Endodermal cell (in vitro differentiated cells): Measurements from ENCODE around the gene SLC39A9. TPM values are rescaled to one million over a fixed set of nuclear protein-coding genes. Genes with fewer than 3 reads are reported as not detected.

ENCODE experiments used
- DNase-seq: peaks from one replicate; pipeline ENCODE4 v3.0.0-alpha.2; 2017
- H3K27ac ChIP-seq: 2 replicates; pipeline ENCODE4 v1.5.1; 2013; ENCODE audit warnings: mild to moderate bottlenecking, low read depth, low read length, moderate library complexity
- H3K27me3 ChIP-seq: 2 replicates; pipeline ENCODE4 v1.6.1; 2013; ENCODE audit warnings: mild to moderate bottlenecking, low read length, moderate library complexity; ENCODE audit not compliant: insufficient read depth, control insufficient read depth, poor library complexity, severe bottlenecking
- H3K36me3 ChIP-seq: 2 replicates; pipeline ENCODE4 v1.7.0; 2013; ENCODE audit warnings: mild to moderate bottlenecking, low read length, moderate library complexity; ENCODE audit not compliant: control insufficient read depth, insufficient read depth
- H3K4me1 ChIP-seq: one replicate; pipeline ENCODE4 v1.7.0; 2013; ENCODE audit warnings: low read length; ENCODE audit not compliant: control insufficient read depth, insufficient read depth
- H3K4me3 ChIP-seq: 2 replicates; pipeline ENCODE4 v1.5.1; 2013; ENCODE audit warnings: mild to moderate bottlenecking, low read length, moderate library complexity
- H3K9ac ChIP-seq: 2 replicates; pipeline ENCODE4 v1.6.1; 2013; ENCODE audit warnings: mild to moderate bottlenecking, low read length, moderate library complexity; ENCODE audit not compliant: poor library complexity, severe bottlenecking; ENCODE audit errors: extremely low read depth
- H3K9me3 ChIP-seq: 2 replicates; pipeline ENCODE4 v1.6.1; 2013; ENCODE audit warnings: mild to moderate bottlenecking, low read length, moderate library complexity; ENCODE audit not compliant: control insufficient read depth
- H3K27ac Mint-ChIP-seq: 2 replicates; pipeline ENCODE4 v1.8.0; 2020; ENCODE audit warnings: mixed read lengths
- H3K27me3 Mint-ChIP-seq: 2 replicates; pipeline ENCODE4 v1.8.0; 2021; ENCODE audit warnings: mild to moderate bottlenecking, mixed read lengths; ENCODE audit not compliant: insufficient read depth
- H3K36me3 Mint-ChIP-seq: 2 replicates; pipeline ENCODE4 v1.8.0; 2020; ENCODE audit warnings: low read depth, mixed read lengths
- H3K4me1 Mint-ChIP-seq: 2 replicates; pipeline ENCODE4 v1.8.0; 2020; ENCODE audit warnings: mixed read lengths
- H3K4me3 Mint-ChIP-seq: 2 replicates; pipeline ENCODE4 v1.8.0; 2020; ENCODE audit warnings: mild to moderate bottlenecking, moderate library complexity, mixed read lengths
- H3K9me3 Mint-ChIP-seq: 2 replicates; pipeline ENCODE4 v1.8.0; 2020; ENCODE audit warnings: mild to moderate bottlenecking, mixed read lengths
- WGBS, 2 experiments: methylation state at CpG; one replicate each; pipeline versions ENCODE4 v1.1.5 to v1.1.7; 2013; ENCODE audit warnings: missing lambda C conversion rate in 2 of 2, mixed read lengths in 1 of 2; ENCODE audit not compliant: insufficient coverage in 1 of 2, insufficient read length in 1 of 2; 5-methylcytosine and 5-hydroxymethylcytosine counted together
- total RNA-seq, 2 donors: library from RNA; stranded (reverse); fragmentation: NEBNext Ultra II Directional in 1 of 2; extraction: Animal tissue kit (Norgen Biotek cat#: 25700) in 1 of 2; gene quantifications; 2 replicates in 1 of 2; 3 replicates in 1 of 2; pipeline ENCODE4 v1.2.1, GENCODE V29; 2021
- TF ChIP-seq, protein P1 (sequence below): fragments of 200-600 bp; sonication (generic); conservative IDR thresholded peaks from 2 replicates; pipeline ENCODE4 v1.5.0; 2021; ENCODE audit warnings: antibody characterized with exemption, mild to moderate bottlenecking

Gene SLC39A9
- total RNA-seq, 2 donors from 2014 or later: 40.8 to 53.8 TPM

GRCh38 chr14:69501423-69501838, 102.9 kb downstream of the SLC39A9 start:
- Histone ChIP-seq H3K36me3 (no peaks in the 10 kb centered on the region), H3K27ac (no peak overlapping the region), H3K9ac (no peak overlapping the region), H3K4me1 (peaks cover 3% of the 10 kb centered on the region), H3K4me3 (no peak overlapping the region), H3K27me3 (peaks cover 4% of the 10 kb centered on the region), H3K9me3 (no peaks in the 10 kb centered on the region)
- no peak overlapping the region for H3K4me3 Mint-ChIP-seq
- no peak overlapping the region for H3K27ac Mint-ChIP-seq
- H3K36me3 Mint-ChIP-seq: no peaks in the 10 kb centered on the region
- peaks cover 6% of the 10 kb centered on the region for H3K4me1 Mint-ChIP-seq
- 67 to 80% methylated on average over 3 to 4 of the region's 4 CpGs for WGBS, 2 experiments
- DNase-seq: no peak
- no peaks in the 10 kb centered on the region for H3K9me3 Mint-ChIP-seq
- H3K27me3 Mint-ChIP-seq: peaks cover 24% of the 10 kb centered on the region
- TF ChIP-seq, protein P1, sequence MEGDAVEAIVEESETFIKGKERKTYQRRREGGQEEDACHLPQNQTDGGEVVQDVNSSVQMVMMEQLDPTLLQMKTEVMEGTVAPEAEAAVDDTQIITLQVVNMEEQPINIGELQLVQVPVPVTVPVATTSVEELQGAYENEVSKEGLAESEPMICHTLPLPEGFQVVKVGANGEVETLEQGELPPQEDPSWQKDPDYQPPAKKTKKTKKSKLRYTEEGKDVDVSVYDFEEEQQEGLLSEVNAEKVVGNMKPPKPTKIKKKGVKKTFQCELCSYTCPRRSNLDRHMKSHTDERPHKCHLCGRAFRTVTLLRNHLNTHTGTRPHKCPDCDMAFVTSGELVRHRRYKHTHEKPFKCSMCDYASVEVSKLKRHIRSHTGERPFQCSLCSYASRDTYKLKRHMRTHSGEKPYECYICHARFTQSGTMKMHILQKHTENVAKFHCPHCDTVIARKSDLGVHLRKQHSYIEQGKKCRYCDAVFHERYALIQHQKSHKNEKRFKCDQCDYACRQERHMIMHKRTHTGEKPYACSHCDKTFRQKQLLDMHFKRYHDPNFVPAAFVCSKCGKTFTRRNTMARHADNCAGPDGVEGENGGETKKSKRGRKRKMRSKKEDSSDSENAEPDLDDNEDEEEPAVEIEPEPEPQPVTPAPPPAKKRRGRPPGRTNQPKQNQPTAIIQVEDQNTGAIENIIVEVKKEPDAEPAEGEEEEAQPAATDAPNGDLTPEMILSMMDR: no peak

DNA sequence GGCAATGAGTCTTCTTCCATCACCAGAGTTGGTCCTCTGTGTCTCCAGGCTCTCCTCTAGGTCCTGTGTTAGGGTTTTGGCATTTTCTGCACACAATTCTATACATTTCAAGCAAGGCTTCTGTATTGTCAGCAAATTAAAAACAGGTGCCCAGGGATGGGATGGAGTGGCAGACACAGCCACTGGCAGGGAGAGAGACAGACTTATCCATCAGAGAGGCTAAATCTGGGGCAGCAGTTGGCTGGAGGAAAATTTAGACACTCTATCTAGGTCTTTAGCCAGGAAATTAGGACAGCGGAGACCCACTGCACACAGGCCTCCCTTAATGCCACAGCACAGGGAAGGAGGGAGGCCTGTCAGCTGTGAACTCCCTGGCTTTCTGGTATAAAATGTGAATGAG, 106.3 kb downstream of the SLC39A9 start:
- H3K9me3 ChIP-seq: no peaks in the 10 kb centered on the region
- no peak overlapping the region for H3K4me3 ChIP-seq
- Mint-ChIP-seq H3K27ac (no peak overlapping the region), H3K27me3 (peaks cover 22% of the 10 kb centered on the region), H3K4me3 (no peak overlapping the region), H3K9me3 (no peaks in the 10 kb centered on the region), H3K4me1 (peaks cover 8% of the 10 kb centered on the region), H3K36me3 (no peaks in the 10 kb centered on the region)
- H3K4me1 ChIP-seq: peaks cover 3% of the 10 kb centered on the region
- no peak overlapping the region for H3K9ac ChIP-seq
- peaks cover 4% of the 10 kb centered on the region for H3K27me3 ChIP-seq
- H3K36me3 ChIP-seq: no peaks in the 10 kb centered on the region
- 100% methylated on average over 1 of the region's 1 CpG; no CpG with 5 or more reads in 1 of the 2 experiments for WGBS, 2 experiments
- H3K27ac ChIP-seq: no peak overlapping the region
- TF ChIP-seq, protein P1: no peak
- DNase-seq: no peak

DNA sequence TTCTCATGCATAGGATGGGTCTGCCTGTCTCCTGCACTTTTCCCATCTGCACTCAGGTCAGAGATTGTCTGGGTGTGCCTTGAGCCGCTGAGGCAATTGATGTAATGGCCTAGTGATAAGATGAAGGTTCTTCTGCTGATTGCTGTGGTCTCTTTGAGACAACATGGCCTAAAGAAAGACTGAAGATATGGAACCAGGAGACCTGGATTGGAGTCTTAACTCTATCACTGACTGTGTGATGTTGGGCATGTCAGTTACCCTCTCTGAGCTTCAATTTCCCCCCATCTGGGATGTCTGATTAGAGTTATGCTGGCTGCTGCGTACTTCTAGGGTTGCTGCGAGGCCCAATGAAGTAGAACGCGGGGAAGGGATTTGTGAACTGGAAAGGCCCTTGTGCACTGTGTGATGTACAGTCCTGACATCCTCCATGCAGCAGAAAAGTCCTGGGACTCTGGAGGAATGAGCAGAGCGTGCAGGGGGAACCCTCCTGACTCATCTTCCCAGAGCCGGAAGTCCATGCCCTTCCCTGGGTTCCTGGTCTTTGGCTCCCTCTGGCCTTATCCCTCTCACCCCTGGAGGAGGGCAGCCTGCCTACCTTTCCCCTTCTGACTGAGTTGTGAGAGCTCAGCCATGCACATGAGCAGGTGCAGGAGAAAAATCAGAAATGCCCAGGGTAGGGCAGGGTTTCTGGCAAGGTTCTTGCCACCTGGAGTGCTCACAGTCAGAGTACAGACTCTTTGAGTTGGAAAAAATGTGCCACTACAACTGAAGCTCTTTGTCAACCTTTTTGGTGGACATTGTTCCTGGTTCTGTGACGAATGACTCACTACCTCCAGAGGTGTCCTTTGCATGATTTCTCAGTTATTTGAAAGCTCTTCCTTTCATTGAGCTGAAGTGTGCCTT, 107.1 kb downstream of the SLC39A9 start:
- Histone ChIP-seq H3K9me3 (no peaks in the 10 kb centered on the region), H3K9ac (no peak overlapping the region), H3K27ac (no peak overlapping the region), H3K27me3 (peaks cover 4% of the 10 kb centered on the region), H3K4me3 (no peak overlapping the region), H3K4me1 (peaks cover 3% of the 10 kb centered on the region), H3K36me3 (no peaks in the 10 kb centered on the region)
- Mint-ChIP-seq H3K36me3 (no peaks in the 10 kb centered on the region), H3K27ac (no peak overlapping the region), H3K9me3 (no peaks in the 10 kb centered on the region), H3K4me3 (no peak overlapping the region), H3K27me3 (peaks cover 21% of the 10 kb centered on the region), H3K4me1 (peaks cover 8% of the 10 kb centered on the region)
- TF ChIP-seq, protein P1: no peak
- WGBS, 2 experiments: 89% methylated on average over 6 to 8 of the region's 8 CpGs
- no peak for DNase-seq
